Mesenchymal stem cell (in vitro differentiated cells and primary cell): ENCODE results near the gene TMEM181.
"Not testable (repeated sequence)": the region's sequence is repeated elsewhere in the genome, so short reads cannot be mapped to it uniquely, and the experiment has no call there.

ENCODE experiments used
- DNase-seq: peaks from one replicate; pipeline ENCODE4 v3.0.0-alpha.2; 2013
- H2AFZ ChIP-seq: one replicate; pipeline ENCODE4 v1.6.1; 2013; ENCODE audit warnings: low read depth, mild to moderate bottlenecking, control low read depth, inconsistent platforms, low read length, moderate library complexity
- H2AK5ac ChIP-seq: 2 replicates; pipeline ENCODE4 v1.6.1; 2013; ENCODE audit warnings: low read length, moderate library complexity, mild to moderate bottlenecking, inconsistent platforms; ENCODE audit not compliant: severe bottlenecking
- H2BK120ac ChIP-seq: one replicate; pipeline ENCODE4 v1.6.1; 2013; ENCODE audit warnings: low read depth, mild to moderate bottlenecking, inconsistent platforms, low read length, moderate library complexity
- H2BK12ac ChIP-seq, 2 experiments: one replicate each; pipeline ENCODE4 v1.6.1; 2013; ENCODE audit warnings: inconsistent platforms in 2 of 2, low read length in 2 of 2, mild to moderate bottlenecking in 2 of 2, moderate library complexity in 2 of 2, control low read depth in 1 of 2
- H2BK15ac ChIP-seq: one replicate; pipeline ENCODE4 v1.6.1; 2013; ENCODE audit warnings: mild to moderate bottlenecking, low read depth, inconsistent platforms; ENCODE audit not compliant: poor library complexity, severe bottlenecking
- H2BK5ac ChIP-seq: 2 replicates; pipeline ENCODE4 v1.6.1; 2013; ENCODE audit warnings: low read depth, mild to moderate bottlenecking, low read length, control low read depth, inconsistent platforms; ENCODE audit not compliant: poor library complexity, severe bottlenecking
- H3K14ac ChIP-seq, 2 experiments: one replicate each; pipeline ENCODE4 v1.6.1; 2013; ENCODE audit warnings: inconsistent platforms in 2 of 2, low read length in 2 of 2, control low read depth in 1 of 2, mild to moderate bottlenecking in 1 of 2, moderate library complexity in 1 of 2
- H3K18ac ChIP-seq, 2 experiments: one replicate each; pipeline ENCODE4 v1.6.1; 2013; ENCODE audit warnings: inconsistent platforms in 2 of 2, low read length in 2 of 2, control low read depth in 1 of 2, low read depth in 1 of 2, mild to moderate bottlenecking in 1 of 2
- H3K23ac ChIP-seq, 2 experiments: one replicate each; pipeline ENCODE4 v1.6.1; 2013; ENCODE audit warnings: inconsistent platforms in 2 of 2, low read length in 2 of 2, mild to moderate bottlenecking in 2 of 2, moderate library complexity in 2 of 2, control low read depth in 1 of 2
- H3K27ac ChIP-seq: 2 replicates; pipeline ENCODE4 v1.5.1; 2013; ENCODE audit warnings: mild to moderate bottlenecking, moderate library complexity, low read length, control low read depth, inconsistent platforms; ENCODE audit not compliant: poor library complexity, severe bottlenecking
- H3K27me3 ChIP-seq, 2 experiments: 2 replicates each; pipeline versions ENCODE4 v1.6.1 to v1.7.0; 2013; ENCODE audit warnings: low read length in 2 of 2, mild to moderate bottlenecking in 2 of 2, moderate library complexity in 2 of 2, control low read depth in 1 of 2, inconsistent platforms in 1 of 2; ENCODE audit not compliant: control insufficient read depth in 1 of 2, insufficient read depth in 1 of 2
- H3K36me3 ChIP-seq, 2 experiments: 2 replicates each; pipeline versions ENCODE4 v1.6.1 to v1.7.0; 2013; ENCODE audit warnings: low read length in 2 of 2, control low read depth in 1 of 2, inconsistent platforms in 1 of 2, low read depth in 1 of 2, mild to moderate bottlenecking in 1 of 2; ENCODE audit not compliant: insufficient read depth in 2 of 2, control insufficient read depth in 1 of 2
- H3K4ac ChIP-seq, 2 experiments: one replicate each; pipeline ENCODE4 v1.6.1; 2013; ENCODE audit warnings: inconsistent platforms in 2 of 2, low read length in 2 of 2, mild to moderate bottlenecking in 2 of 2, moderate library complexity in 2 of 2, control low read depth in 1 of 2, low read depth in 1 of 2
- H3K4me1 ChIP-seq: 2 replicates; pipeline ENCODE4 v1.6.1; 2013; ENCODE audit warnings: low read depth, low read length, control low read depth; ENCODE audit not compliant: control insufficient read depth, insufficient read depth
- H3K4me2 ChIP-seq: 2 replicates; pipeline ENCODE4 v1.6.1; 2013; ENCODE audit warnings: low read length, mild to moderate bottlenecking, inconsistent platforms; ENCODE audit not compliant: poor library complexity, severe bottlenecking
- H3K4me3 ChIP-seq, 2 experiments: 2 replicates each; pipeline versions ENCODE4 v1.5.1 to v1.7.0; 2013; ENCODE audit warnings: low read length in 2 of 2, mild to moderate bottlenecking in 2 of 2, control low read depth in 1 of 2, low read depth in 1 of 2; ENCODE audit not compliant: insufficient read depth in 1 of 2
- H3K79me1 ChIP-seq: replicated peaks from 2 replicates; pipeline ENCODE4 v1.6.1; 2013; ENCODE audit warnings: mild to moderate bottlenecking, control low read depth, low read length, inconsistent platforms; ENCODE audit not compliant: poor library complexity, severe bottlenecking
- H3K9ac ChIP-seq: 2 replicates; pipeline ENCODE4 v1.7.0; 2013; ENCODE audit warnings: mild to moderate bottlenecking, low read length, moderate library complexity
- H3K9me3 ChIP-seq: 2 replicates; pipeline ENCODE4 v1.7.0; 2013; ENCODE audit warnings: mild to moderate bottlenecking, low read length; ENCODE audit not compliant: control insufficient read depth
- H4K8ac ChIP-seq: one replicate; pipeline ENCODE4 v1.6.1; 2013; ENCODE audit warnings: inconsistent platforms, mild to moderate bottlenecking, low read length, moderate library complexity
- H4K91ac ChIP-seq: one replicate; pipeline ENCODE4 v1.6.1; 2013; ENCODE audit warnings: mild to moderate bottlenecking, low read length, inconsistent platforms
- WGBS: methylation state at CpG from one replicate; pipeline ENCODE4 v1.1.7; 2013; ENCODE audit warnings: mixed read lengths; 5-methylcytosine and 5-hydroxymethylcytosine counted together

Gene TMEM181

DNA sequence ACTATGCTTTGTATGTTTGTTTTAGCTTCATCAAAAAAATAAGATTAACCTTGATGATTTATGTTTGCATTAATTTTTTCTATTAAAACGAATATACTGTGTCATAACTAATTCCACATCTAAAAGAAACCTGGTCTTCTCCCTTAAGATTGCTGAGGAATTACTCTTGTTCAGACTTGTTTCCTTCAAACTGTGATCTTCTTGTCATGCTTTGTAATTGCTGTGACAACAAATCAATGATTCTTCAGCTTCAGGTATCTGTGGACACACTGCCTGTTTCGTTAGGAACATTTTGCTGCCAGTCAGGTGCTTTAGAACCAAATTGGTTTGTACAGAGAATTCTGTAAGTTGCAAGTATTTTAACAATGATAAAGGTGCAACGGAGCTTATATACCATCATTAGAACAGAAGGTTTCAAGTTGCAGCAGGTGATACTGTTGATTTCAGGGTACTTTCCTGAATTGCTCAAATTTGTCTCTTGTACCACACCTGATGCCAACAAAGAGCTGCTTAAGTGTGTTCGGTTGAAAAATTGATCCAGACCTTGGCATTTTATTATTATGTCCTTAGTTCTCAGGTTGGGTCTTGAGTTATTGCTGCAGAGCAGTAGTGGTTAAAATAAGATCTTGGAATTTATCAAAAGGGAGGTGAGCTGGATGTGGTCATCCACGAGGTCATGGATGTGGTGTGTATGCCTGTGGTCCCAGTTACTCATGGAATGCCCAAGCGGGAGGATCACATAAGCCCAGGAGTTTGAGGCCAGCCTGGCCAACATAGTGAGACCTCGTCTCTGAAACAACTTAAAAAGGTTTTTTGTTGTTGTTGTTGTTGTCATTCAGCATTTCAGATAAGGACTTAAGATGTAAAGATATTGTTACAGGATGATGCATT lies 109.5 kb downstream of the TMEM181 start:
- no peak overlapping the region for H3K27ac ChIP-seq
- no peaks in the 10 kb centered on the region for H3K9me3 ChIP-seq
- peaks cover 0 to 6% of the 10 kb centered on the region in 2 experiments for H3K27me3 ChIP-seq
- no peak overlapping the region for H3K18ac ChIP-seq
- no peak overlapping the region for H2AK5ac ChIP-seq
- peaks cover 1% of the 10 kb centered on the region for H3K4me1 ChIP-seq
- no peak overlapping the region for H4K8ac ChIP-seq
- no peaks in the 10 kb centered on the region for H3K79me1 ChIP-seq
- H3K4me2 ChIP-seq: no peak overlapping the region
- no peak overlapping the region for H2BK15ac ChIP-seq
- H3K36me3 ChIP-seq: peaks cover 0 to 5% of the 10 kb centered on the region in 2 experiments
- H3K4me3 ChIP-seq: no peak overlapping the region
- no peak overlapping the region for H3K23ac ChIP-seq
- H3K9ac ChIP-seq: no peak overlapping the region
- DNase-seq: no peak
- H4K91ac ChIP-seq: no peak overlapping the region
- H2BK12ac ChIP-seq: no peak overlapping the region
- no peak overlapping the region for H2AFZ ChIP-seq
- no peak overlapping the region for H3K14ac ChIP-seq
- no peak overlapping the region for H3K4ac ChIP-seq
- H2BK120ac ChIP-seq: no peak overlapping the region
- H2BK5ac ChIP-seq: no peak overlapping the region
- 87% methylated on average over 6 of the region's 7 CpGs for WGBS

DNA sequence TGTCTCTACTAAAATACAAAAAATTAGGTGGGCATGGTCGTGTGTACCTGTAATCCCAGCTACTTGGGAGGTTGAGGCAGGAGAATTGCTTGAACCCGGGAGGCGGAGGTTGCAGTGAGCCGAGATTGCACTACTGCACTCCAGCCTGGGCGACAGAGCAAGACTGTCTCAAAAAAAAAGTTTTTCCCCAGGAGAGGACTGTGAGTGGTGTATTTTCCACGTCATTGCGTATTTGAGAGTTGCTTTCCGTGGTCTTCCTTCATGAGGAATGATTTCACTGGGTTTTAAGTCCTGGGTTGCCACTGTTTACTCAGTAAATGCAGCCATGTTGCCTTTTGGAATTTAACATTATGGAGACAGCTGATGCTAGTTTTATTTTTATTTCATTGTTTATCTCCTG lies 112.2 kb downstream of the TMEM181 start:
- 83% methylated on average over 8 of the region's 8 CpGs for WGBS
- not testable (repeated sequence) for DNase-seq, H2AFZ ChIP-seq, H3K27ac ChIP-seq, H4K8ac ChIP-seq, H3K4me1 ChIP-seq, H2BK15ac ChIP-seq, H2AK5ac ChIP-seq, H3K4me3 ChIP-seq, H3K14ac ChIP-seq, H3K79me1 ChIP-seq, H3K27me3 ChIP-seq, H3K36me3 ChIP-seq, H3K9me3 ChIP-seq, H2BK12ac ChIP-seq, H3K4ac ChIP-seq, H3K4me2 ChIP-seq, H3K23ac ChIP-seq, H2BK5ac ChIP-seq, H2BK120ac ChIP-seq, H3K18ac ChIP-seq, H3K9ac ChIP-seq, H4K91ac ChIP-seq

DNA sequence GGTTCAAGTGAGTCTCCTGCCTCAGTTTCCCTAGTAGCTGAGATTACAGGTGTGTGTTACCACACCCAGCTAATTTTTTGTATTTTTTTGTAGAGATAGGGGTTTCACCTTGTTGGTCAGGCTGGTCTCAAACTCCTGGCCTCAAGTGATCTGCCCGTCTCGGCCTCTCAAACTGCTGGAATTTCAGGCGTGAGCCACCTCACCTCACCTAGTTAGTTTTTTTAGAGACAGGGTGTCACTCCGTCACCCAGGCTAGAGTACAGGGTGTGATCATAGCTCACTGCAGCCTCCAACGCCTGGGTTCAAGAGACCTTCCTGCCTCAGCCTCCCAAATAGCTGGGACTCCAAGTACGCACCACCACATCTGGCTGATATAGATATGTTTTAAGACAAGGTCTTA lies 112.8 kb downstream of the TMEM181 start:
- Histone ChIP-seq H4K8ac (no peak overlapping the region), H2BK15ac (no peak overlapping the region), H3K36me3 (no peaks in the 10 kb centered on the region), H2AFZ (no peak overlapping the region), H3K27me3 (no peaks in the 10 kb centered on the region), H3K4me3 (no peak overlapping the region), H4K91ac (no peak overlapping the region), H3K4me2 (no peak overlapping the region), H2BK5ac (no peak overlapping the region), H2BK12ac (no peak overlapping the region), H3K4me1 (no peaks in the 10 kb centered on the region), H3K4ac (no peak overlapping the region), H3K9me3 (no peaks in the 10 kb centered on the region), H3K9ac (no peak overlapping the region), H3K14ac (no peak overlapping the region), H3K18ac (no peak overlapping the region), H3K79me1 (no peaks in the 10 kb centered on the region), H3K27ac (no peak overlapping the region), H3K23ac (no peak overlapping the region), H2BK120ac (no peak overlapping the region), H2AK5ac (no peak overlapping the region)
- no peak for DNase-seq
- WGBS: 98% methylated on average over 5 of the region's 6 CpGs

GRCh38 chr6:158674342-158675131 lies 114.6 kb downstream of the TMEM181 start:
- no peaks in the 10 kb centered on the region for H3K4me1 ChIP-seq
- H2AK5ac ChIP-seq: no peak overlapping the region
- no peak overlapping the region for H4K8ac ChIP-seq
- H4K91ac ChIP-seq: no peak overlapping the region
- H3K4ac ChIP-seq: no peak overlapping the region
- no peaks in the 10 kb centered on the region for H3K27me3 ChIP-seq
- H3K79me1 ChIP-seq: no peaks in the 10 kb centered on the region
- H3K9ac ChIP-seq: no peak overlapping the region
- DNase-seq: no peak
- H3K14ac ChIP-seq: no peak overlapping the region
- no peak overlapping the region for H2BK15ac ChIP-seq
- no peak overlapping the region for H2BK12ac ChIP-seq
- H3K23ac ChIP-seq: no peak overlapping the region
- no peak overlapping the region for H3K18ac ChIP-seq
- 92% methylated on average over 14 of the region's 14 CpGs for WGBS
- H3K4me2 ChIP-seq: no peak overlapping the region
- no peak overlapping the region for H3K27ac ChIP-seq
- no peaks in the 10 kb centered on the region for H3K36me3 ChIP-seq
- no peak overlapping the region for H2BK120ac ChIP-seq
- no peak overlapping the region for H3K4me3 ChIP-seq
- H3K9me3 ChIP-seq: no peaks in the 10 kb centered on the region
- no peak overlapping the region for H2BK5ac ChIP-seq
- H2AFZ ChIP-seq: no peak overlapping the region
